Hepatocyte (in vitro differentiated cells): ENCODE measurements around the gene NKX3-2. TPM values are rescaled to one million over a fixed set of nuclear protein-coding genes. Genes with fewer than 3 reads are reported as not detected.
"Not testable (repeated sequence)": the region's sequence is repeated elsewhere in the genome, so short reads cannot be mapped to it uniquely, and the experiment has no call there.

Source experiments
- DNase-seq: peaks from one replicate; pipeline ENCODE4 v3.0.0-alpha.2; 2016; ENCODE audit warnings: low spot score
- H2AFZ ChIP-seq: fragments of 200-600 bp; sonication (generic); 2 replicates; pipeline ENCODE4 v1.6.0; 2016; ENCODE audit warnings: antibody characterized with exemption, mild to moderate bottlenecking
- H3K27ac ChIP-seq: fragments of 200-600 bp; sonication (generic); 2 replicates; pipeline ENCODE4 v1.5.1; 2016; ENCODE audit warnings: mild to moderate bottlenecking
- H3K27me3 ChIP-seq: fragments of 200-600 bp; sonication (generic); 2 replicates; pipeline ENCODE4 v1.6.1; 2016
- H3K36me3 ChIP-seq: fragments of 200-600 bp; sonication (generic); replicated peaks from 2 replicates; pipeline ENCODE4 v1.5.1; 2016; ENCODE audit warnings: low read depth; ENCODE audit not compliant: insufficient read depth
- H3K4me1 ChIP-seq: fragments of 200-600 bp; sonication (generic); 2 replicates; pipeline ENCODE4 v1.5.1; 2016; ENCODE audit warnings: mild to moderate bottlenecking, moderate library complexity; ENCODE audit not compliant: insufficient read depth
- H3K4me2 ChIP-seq: fragments of 200-600 bp; sonication (generic); 2 replicates; pipeline ENCODE4 v1.6.0; 2016
- H3K4me3 ChIP-seq: fragments of 200-600 bp; sonication (generic); 2 replicates; pipeline ENCODE4 v1.5.1; 2016; ENCODE audit warnings: mild to moderate bottlenecking
- H3K79me2 ChIP-seq: fragments of 200-600 bp; sonication (generic); 2 replicates; pipeline ENCODE4 v1.6.0; 2017; ENCODE audit warnings: mild to moderate bottlenecking
- H3K9me2 ChIP-seq: fragments of 200-600 bp; sonication (generic); replicated peaks from 2 replicates; pipeline ENCODE4 v1.6.0; 2017; ENCODE audit warnings: mild to moderate bottlenecking; ENCODE audit not compliant: insufficient read depth
- H3K9me3 ChIP-seq: fragments of 200-600 bp; sonication (generic); 2 replicates; pipeline ENCODE4 v1.5.1; 2016; ENCODE audit warnings: low read depth, mild to moderate bottlenecking
- H4K20me1 ChIP-seq: fragments of 200-600 bp; sonication (generic); 2 replicates; pipeline ENCODE4 v1.6.0; 2016; ENCODE audit warnings: mild to moderate bottlenecking; ENCODE audit not compliant: insufficient read depth, poor library complexity, severe bottlenecking
- CTCF ChIP-seq: fragments of 200-600 bp; sonication (generic); IDR thresholded peaks from 2 replicates; pipeline ENCODE4 v1.5.1; 2016; ENCODE audit warnings: antibody characterized with exemption, mild to moderate bottlenecking; ENCODE audit not compliant: poor library complexity
- EZH2 ChIP-seq: fragments of 200-600 bp; sonication (generic); IDR thresholded peaks from 2 replicates; pipeline ENCODE4 v1.6.1; 2016; ENCODE audit warnings: antibody characterized with exemption, mild to moderate bottlenecking, borderline replicate concordance
- EZH2phosphoT487 ChIP-seq: fragments of 200-600 bp; sonication (generic); IDR thresholded peaks from one replicate; pipeline ENCODE4 v1.6.1; 2018; ENCODE audit warnings: antibody characterized with exemption, mild to moderate bottlenecking, low read depth, moderate library complexity; ENCODE audit not compliant: unreplicated experiment, severe bottlenecking
- whole genome bisulfite sequencing: methylation state at CpG from one replicate; pipeline ENCODE4 v1.1.6; 2016; ENCODE audit warnings: low lambda C conversion rate; ENCODE audit errors: missing lambda C conversion rate; 5-methylcytosine and 5-hydroxymethylcytosine counted together
- polyA plus RNA-seq: library from polyadenylated mRNA; unstranded; fragments of >200 nt; fragmentation: Nextera tagmentation; extraction: Ambion mirVana; gene quantifications from 2 replicates; pipeline ENCODE4 v1.2.1, GENCODE V29; 2016
- total RNA-seq: library from RNA; depleted of rRNA; stranded (reverse); fragments of >200 nt; gene quantifications from 2 replicates; pipeline ENCODE4 v1.2.3, GENCODE V29; 2014

NKX3-2 gene
- total and polyA plus RNA-seq, 2 experiments from 2014 or later: 0.33 to 0.93 TPM

GRCh38 chr4:13570916-13571315 is 26.6 kb upstream of the NKX3-2 start:
- H3K36me3 ChIP-seq: no peaks in the 10 kb centered on the region

GRCh38 chr4:13567125-13567524 is 22.8 kb upstream of the NKX3-2 start:
- H3K9me2 ChIP-seq: no peaks in the 10 kb centered on the region
- no peak overlapping the region for H2AFZ ChIP-seq
- no peak overlapping the region for H3K27ac ChIP-seq
- H3K79me2 ChIP-seq: no peaks in the 10 kb centered on the region
- H3K4me3 ChIP-seq: no peak overlapping the region
- DNase-seq: no peak
- WGBS: 96% methylated on average over 5 of the region's 5 CpGs
- H4K20me1 ChIP-seq: no peaks in the 10 kb centered on the region
- no peak overlapping the region for H3K4me2 ChIP-seq
- TF ChIP-seq EZH2phosphoT487: no peak
- no peak for TF ChIP-seq CTCF
- TF ChIP-seq EZH2: no peak
- no peaks in the 10 kb centered on the region for H3K27me3 ChIP-seq
- no peaks in the 10 kb centered on the region for H3K36me3 ChIP-seq
- H3K9me3 ChIP-seq: no peaks in the 10 kb centered on the region
- H3K4me1 ChIP-seq: no peaks in the 10 kb centered on the region

More at GRCh38 chr4:13570916-13571315, 26.6 kb upstream of the NKX3-2 start:
- Histone ChIP-seq H3K9me2 (no peaks in the 10 kb centered on the region), H4K20me1 (no peaks in the 10 kb centered on the region), H3K9me3 (no peaks in the 10 kb centered on the region), H3K27ac (no peak overlapping the region), H3K27me3 (no peaks in the 10 kb centered on the region), H3K4me3 (no peak overlapping the region), H3K4me2 (no peak overlapping the region), H3K4me1 (no peaks in the 10 kb centered on the region), H3K79me2 (no peaks in the 10 kb centered on the region), H2AFZ (no peak overlapping the region)
- no peak for TF ChIP-seq EZH2
- no peak for TF ChIP-seq EZH2phosphoT487
- TF ChIP-seq CTCF: no peak
- no peak for DNase-seq
- WGBS: 96% methylated on average over 2 of the region's 2 CpGs

DNA sequence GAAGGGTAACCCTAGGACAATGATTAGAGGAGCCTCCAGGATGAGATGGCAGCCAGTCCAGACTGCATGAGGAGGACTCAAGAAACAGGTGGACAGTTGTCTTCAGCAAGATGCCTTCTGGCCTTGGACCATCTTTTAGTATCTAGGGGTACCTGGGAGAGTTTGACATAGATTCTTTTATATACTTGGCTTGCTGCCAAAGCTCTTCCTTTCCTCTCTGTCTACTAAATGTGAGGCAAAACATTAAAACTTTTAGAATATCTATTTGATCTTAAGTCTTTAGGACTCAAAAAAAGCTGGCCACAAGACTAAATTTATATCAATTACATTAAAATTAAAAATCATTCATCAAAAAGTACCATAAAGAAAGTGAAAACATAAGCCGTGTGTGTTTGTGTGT is 18.6 kb upstream of the NKX3-2 start:
- Histone ChIP-seq H3K36me3 (no peaks in the 10 kb centered on the region), H3K27me3 (no peaks in the 10 kb centered on the region), H3K4me3 (no peak overlapping the region), H3K4me2 (no peak overlapping the region), H3K27ac (no peak overlapping the region), H4K20me1 (no peaks in the 10 kb centered on the region), H3K9me2 (no peaks in the 10 kb centered on the region), H3K79me2 (no peaks in the 10 kb centered on the region), H3K9me3 (no peaks in the 10 kb centered on the region), H3K4me1 (no peaks in the 10 kb centered on the region), H2AFZ (no peak overlapping the region)
- TF ChIP-seq EZH2phosphoT487 (no peak), EZH2 (no peak), CTCF (no peak)
- WGBS: 100% methylated on average over 1 of the region's 1 CpG
- no peak for DNase-seq

GRCh38 chr4:13561673-13562072 is 17.4 kb upstream of the NKX3-2 start:
- no peak for TF ChIP-seq EZH2
- no peak for TF ChIP-seq CTCF
- no peak for TF ChIP-seq EZH2phosphoT487
- H3K9me3 ChIP-seq: no peaks in the 10 kb centered on the region
- WGBS: 45% methylated on average over 4 of the region's 4 CpGs
- H3K4me3 ChIP-seq: no peak overlapping the region
- no peak overlapping the region for H3K27ac ChIP-seq
- H3K36me3 ChIP-seq: no peaks in the 10 kb centered on the region
- no peak overlapping the region for H3K4me2 ChIP-seq
- H3K27me3 ChIP-seq: no peaks in the 10 kb centered on the region
- no peaks in the 10 kb centered on the region for H3K9me2 ChIP-seq
- no peak for DNase-seq
- H3K4me1 ChIP-seq: no peaks in the 10 kb centered on the region
- H4K20me1 ChIP-seq: no peaks in the 10 kb centered on the region
- H2AFZ ChIP-seq: no peak overlapping the region
- H3K79me2 ChIP-seq: no peaks in the 10 kb centered on the region

DNA sequence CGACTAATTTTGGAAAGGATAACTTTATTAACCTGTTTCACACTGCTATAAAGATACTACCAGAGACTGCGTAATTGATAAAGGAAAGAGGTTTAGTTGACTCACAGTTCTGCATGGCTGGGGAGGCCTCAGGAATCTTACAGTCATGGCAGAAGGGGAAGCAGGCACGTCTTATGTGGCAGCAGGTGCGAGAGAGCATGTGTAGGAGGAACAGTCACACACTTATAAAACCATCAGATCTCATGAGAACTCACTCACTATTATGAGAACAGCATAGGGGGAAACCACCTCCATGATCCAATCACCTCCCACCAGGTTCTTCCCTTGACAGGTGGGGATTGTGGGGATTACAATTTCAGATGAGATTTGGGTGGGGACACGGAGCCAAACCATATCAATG is 15.8 kb upstream of the NKX3-2 start:
- not testable (repeated sequence) for DNase-seq, H2AFZ ChIP-seq, H3K36me3 ChIP-seq, H3K9me3 ChIP-seq, H3K27me3 ChIP-seq, H4K20me1 ChIP-seq, H3K9me2 ChIP-seq, H3K4me1 ChIP-seq, H3K79me2 ChIP-seq, H3K4me3 ChIP-seq, H3K27ac ChIP-seq, H3K4me2 ChIP-seq
- WGBS: 69% methylated on average over 5 of the region's 5 CpGs
